Measurements from ENCODE around the gene GOLGA3.
"Not testable (repeated sequence)": the region's sequence is repeated elsewhere in the genome, so short reads cannot be mapped to it uniquely, and the experiment has no call there.

Gene GOLGA3

GRCh38 chr12:132812631-132813305 is 15.9 kb downstream of the GOLGA3 start:
- DNase-seq (ENCODE audit: low read depth in 2 of 2): no peak

- DNase-seq (ENCODE audit: low read depth in 2 of 2): not testable (repeated sequence)
These were observed 19.3 kb downstream of the GOLGA3 start for GRCh38 chr12:132809391-132809790.

- no peak for DNase-seq (ENCODE audit: low read depth in 2 of 2)
These were observed 21.2 kb downstream of the GOLGA3 start for GRCh38 chr12:132807295-132808092.

- no peak for DNase-seq (ENCODE audit: low read depth in 2 of 2)
These were observed 21.8 kb downstream of the GOLGA3 start for GRCh38 chr12:132806857-132807256.

GRCh38 chr12:132804426-132804861 is 24.2 kb downstream of the GOLGA3 start:
- no peak for DNase-seq (ENCODE audit: low read depth in 2 of 2)

- no peak for DNase-seq (ENCODE audit: low read depth in 2 of 2)
These were observed 24.8 kb downstream of the GOLGA3 start for GRCh38 chr12:132803888-132804287.

GRCh38 chr12:132803125-132803524 is 25.5 kb downstream of the GOLGA3 start:
- DNase-seq (ENCODE audit: low read depth in 2 of 2): no peak

- DNase-seq (ENCODE audit: low read depth in 2 of 2): no peak
These were observed 26.9 kb downstream of the GOLGA3 start for GRCh38 chr12:132801741-132802140.

GRCh38 chr12:132798836-132799235 is 29.8 kb downstream of the GOLGA3 start:
- no peak for DNase-seq (ENCODE audit: low read depth in 2 of 2)

- no peak for DNase-seq (ENCODE audit: low read depth in 2 of 2)
These were observed 30.7 kb downstream of the GOLGA3 start for GRCh38 chr12:132797820-132798570.

- DNase-seq (ENCODE audit: low read depth in 2 of 2): no peak
These were observed 32.8 kb downstream of the GOLGA3 start for GRCh38 chr12:132795847-132796246.

- not testable (repeated sequence) for DNase-seq (ENCODE audit: low read depth in 2 of 2)
These were observed 36.7 kb downstream of the GOLGA3 start for GRCh38 chr12:132791940-132792339.

- no peak for DNase-seq (ENCODE audit: low read depth in 2 of 2)
These were observed 39.6 kb downstream of the GOLGA3 start for GRCh38 chr12:132789099-132789471.

GRCh38 chr12:132788375-132789098 is 40.1 kb downstream of the GOLGA3 start:
- no peak for DNase-seq (ENCODE audit: low read depth in 2 of 2)

GRCh38 chr12:132787877-132788276 is 40.8 kb downstream of the GOLGA3 start:
- DNase-seq (ENCODE audit: low read depth in 2 of 2): no peak

- no peak for DNase-seq (ENCODE audit: low read depth in 2 of 2)
These were observed 42.5 kb downstream of the GOLGA3 start for GRCh38 chr12:132786192-132786591.

GRCh38 chr12:132784580-132784979 is 44.1 kb downstream of the GOLGA3 start:
- no peak for DNase-seq (ENCODE audit: low read depth in 2 of 2)

GRCh38 chr12:132783917-132784531 is 44.6 kb downstream of the GOLGA3 start:
- no peak for DNase-seq (ENCODE audit: low read depth in 2 of 2)

GRCh38 chr12:132781938-132782337 is 46.7 kb downstream of the GOLGA3 start:
- DNase-seq (ENCODE audit: low read depth in 2 of 2): no peak

GRCh38 chr12:132779781-132780353 is 48.8 kb downstream of the GOLGA3 start:
- DNase-seq (ENCODE audit: low read depth in 2 of 2): no peak

- DNase-seq (ENCODE audit: low read depth in 2 of 2): no peak
These were observed 51.1 kb downstream of the GOLGA3 start for GRCh38 chr12:132777614-132778013.

All from activated CD8-positive, alpha-beta memory T cell treated with anti-CD3 and anti-CD28 coated beads for 4 hours (primary cell).